Spleen (tissue), 7 donors: ENCODE results near the gene MT1G.

Experiments
- POLR2AphosphoS5 ChIP-seq, 3 donors: sonication (generic); formaldehyde crosslinking; IDR thresholded peaks; one replicate each; pipeline ENCODE4 v1.5.1; 2017; ENCODE audit warnings: antibody characterized with exemption in 3 of 3
- TF ChIP-seq, protein P1 (sequence below), 11 experiments: fragments of 200-600 bp in 7 of 11; fragments of 450-650 bp in 4 of 11; sonication (generic) in 4 of 11; IDR thresholded peaks in 8 of 11; conservative IDR thresholded peaks in 3 of 11; 1 replicate in 7 of 11; 2 replicates in 4 of 11; pipeline versions ENCODE4 v1.4.0 to v1.8.0; 2016 to 2021; ENCODE audit warnings: antibody characterized with exemption in 11 of 11, inconsistent platforms in 4 of 11, mild to moderate bottlenecking in 1 of 11
- donor health status: DM: no; HTN: no; CAD: no; lungs with moderate emphysema.
- donor health status: DM: no; HTN: no; CAD: no.
- donor health status: DM: no; HTN: no; CAD: no.

DNA sequence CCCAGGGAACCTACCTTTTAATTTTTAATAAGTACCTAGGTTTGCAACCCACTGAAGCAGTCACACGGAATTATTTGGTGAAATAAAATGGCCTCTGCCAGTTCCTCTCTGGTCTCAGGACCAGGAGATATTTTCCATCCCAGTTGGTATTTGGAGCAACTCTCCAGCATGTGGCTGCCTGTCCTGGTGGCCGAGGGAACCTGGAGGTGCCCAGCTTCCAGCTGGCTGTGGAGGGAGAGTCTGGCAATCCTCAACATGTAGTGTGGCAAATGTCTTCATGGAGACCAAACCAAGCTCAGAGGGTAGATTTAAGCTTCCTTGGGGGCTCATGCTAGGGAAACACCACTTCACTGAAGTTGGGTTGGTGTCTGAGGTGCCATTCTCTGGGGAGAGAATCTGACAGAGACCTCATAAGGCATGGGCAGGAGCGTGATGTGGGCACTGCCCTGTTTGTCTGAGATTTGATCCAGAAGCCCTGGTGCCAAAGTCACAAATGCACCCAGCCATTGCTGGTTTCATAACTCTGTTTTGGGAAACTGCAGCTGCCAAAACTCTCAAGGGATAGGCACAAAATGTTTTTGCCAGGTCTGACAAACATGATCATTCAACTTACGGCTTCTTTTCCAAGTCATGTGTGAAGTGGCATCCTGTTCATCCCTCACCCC, 17.2 kb upstream of the MT1G start:
- TF ChIP-seq, protein P1, sequence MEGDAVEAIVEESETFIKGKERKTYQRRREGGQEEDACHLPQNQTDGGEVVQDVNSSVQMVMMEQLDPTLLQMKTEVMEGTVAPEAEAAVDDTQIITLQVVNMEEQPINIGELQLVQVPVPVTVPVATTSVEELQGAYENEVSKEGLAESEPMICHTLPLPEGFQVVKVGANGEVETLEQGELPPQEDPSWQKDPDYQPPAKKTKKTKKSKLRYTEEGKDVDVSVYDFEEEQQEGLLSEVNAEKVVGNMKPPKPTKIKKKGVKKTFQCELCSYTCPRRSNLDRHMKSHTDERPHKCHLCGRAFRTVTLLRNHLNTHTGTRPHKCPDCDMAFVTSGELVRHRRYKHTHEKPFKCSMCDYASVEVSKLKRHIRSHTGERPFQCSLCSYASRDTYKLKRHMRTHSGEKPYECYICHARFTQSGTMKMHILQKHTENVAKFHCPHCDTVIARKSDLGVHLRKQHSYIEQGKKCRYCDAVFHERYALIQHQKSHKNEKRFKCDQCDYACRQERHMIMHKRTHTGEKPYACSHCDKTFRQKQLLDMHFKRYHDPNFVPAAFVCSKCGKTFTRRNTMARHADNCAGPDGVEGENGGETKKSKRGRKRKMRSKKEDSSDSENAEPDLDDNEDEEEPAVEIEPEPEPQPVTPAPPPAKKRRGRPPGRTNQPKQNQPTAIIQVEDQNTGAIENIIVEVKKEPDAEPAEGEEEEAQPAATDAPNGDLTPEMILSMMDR (IDR thresholded peaks at IDR 0.05 in 8 of 11, conservative IDR thresholded peaks at IDR 0.05 in 3 of 11) = no peak
- TF ChIP-seq POLR2AphosphoS5 (IDR thresholded peaks at IDR 0.05) = no peak
